ENCODE measurements around the gene SBSN.

Gene SBSN

GRCh38 chr19:35543280-35544109 is 15.4 kb upstream of the SBSN start:
- Histone ChIP-seq H3K27ac (ENCODE audit: low read depth, low read length) (no peak overlapping the region), H3K36me3 (ENCODE audit: control insufficient read depth, insufficient read depth, low read length) (peaks cover 54% of the 10 kb centered on the region), H3K4me3 (ENCODE audit: low read depth, low read length) (no peak overlapping the region), H3K27me3 (ENCODE audit: control insufficient read depth, insufficient read depth, low read length) (no peaks in the 10 kb centered on the region), H3K4me1 (ENCODE audit: control insufficient read depth, insufficient read depth, low read length) (peaks cover 13% of the 10 kb centered on the region; the same call in 1 of the 2 replicates), H3K9me3 (ENCODE audit: control insufficient read depth, insufficient read depth, low read length) (no peaks in the 10 kb centered on the region), H3K9ac (ENCODE audit: low read depth, low read length) (no peak overlapping the region)

- Histone ChIP-seq H3K36me3 (ENCODE audit: control insufficient read depth, insufficient read depth, low read length) (peaks cover 43% of the 10 kb centered on the region), H3K9me3 (ENCODE audit: control insufficient read depth, insufficient read depth, low read length) (no peaks in the 10 kb centered on the region), H3K4me1 (ENCODE audit: control insufficient read depth, insufficient read depth, low read length) (peaks cover 13% of the 10 kb centered on the region; the same call in 1 of the 2 replicates), H3K27ac (ENCODE audit: low read depth, low read length) (no peak overlapping the region), H3K27me3 (ENCODE audit: control insufficient read depth, insufficient read depth, low read length) (no peaks in the 10 kb centered on the region), H3K9ac (ENCODE audit: low read depth, low read length) (no peak overlapping the region), H3K4me3 (ENCODE audit: low read depth, low read length) (no peak overlapping the region)
These were observed 14.1 kb upstream of the SBSN start for GRCh38 chr19:35542209-35542608.

GRCh38 chr19:35540356-35540927 is 12.3 kb upstream of the SBSN start:
- Histone ChIP-seq H3K27me3 (ENCODE audit: control insufficient read depth, insufficient read depth, low read length) (no peaks in the 10 kb centered on the region), H3K36me3 (ENCODE audit: control insufficient read depth, insufficient read depth, low read length) (peaks cover 34% of the 10 kb centered on the region), H3K9ac (ENCODE audit: low read depth, low read length) (no peak overlapping the region), H3K4me3 (ENCODE audit: low read depth, low read length) (no peak overlapping the region), H3K4me1 (ENCODE audit: control insufficient read depth, insufficient read depth, low read length) (peaks cover 13% of the 10 kb centered on the region), H3K27ac (ENCODE audit: low read depth, low read length) (no peak overlapping the region), H3K9me3 (ENCODE audit: control insufficient read depth, insufficient read depth, low read length) (no peaks in the 10 kb centered on the region)

GRCh38 chr19:35539850-35540249 is 11.7 kb upstream of the SBSN start:
- Histone ChIP-seq H3K4me3 (ENCODE audit: low read depth, low read length) (no peak overlapping the region), H3K9ac (ENCODE audit: low read depth, low read length) (no peak overlapping the region), H3K4me1 (ENCODE audit: control insufficient read depth, insufficient read depth, low read length) (peaks cover 13% of the 10 kb centered on the region), H3K36me3 (ENCODE audit: control insufficient read depth, insufficient read depth, low read length) (peaks cover 34% of the 10 kb centered on the region), H3K9me3 (ENCODE audit: control insufficient read depth, insufficient read depth, low read length) (no peaks in the 10 kb centered on the region), H3K27ac (ENCODE audit: low read depth, low read length) (no peak overlapping the region), H3K27me3 (ENCODE audit: control insufficient read depth, insufficient read depth, low read length) (no peaks in the 10 kb centered on the region)

GRCh38 chr19:35539314-35539713 is 11.2 kb upstream of the SBSN start:
- Histone ChIP-seq H3K4me1 (ENCODE audit: control insufficient read depth, insufficient read depth, low read length) (peaks cover 10% of the 10 kb centered on the region), H3K4me3 (ENCODE audit: low read depth, low read length) (no peak overlapping the region), H3K36me3 (ENCODE audit: control insufficient read depth, insufficient read depth, low read length) (peaks cover 34% of the 10 kb centered on the region), H3K9me3 (ENCODE audit: control insufficient read depth, insufficient read depth, low read length) (no peaks in the 10 kb centered on the region), H3K27me3 (ENCODE audit: control insufficient read depth, insufficient read depth, low read length) (no peaks in the 10 kb centered on the region), H3K27ac (ENCODE audit: low read depth, low read length) (peak overlapping the region; percentile 12), H3K9ac (ENCODE audit: low read depth, low read length) (no peak overlapping the region)

GRCh38 chr19:35534803-35535480 is 6.8 kb upstream of the SBSN start:
- H3K4me1 ChIP-seq (ENCODE audit: control insufficient read depth, insufficient read depth, low read length) = peaks cover 9% of the 10 kb centered on the region
- no peak overlapping the region for H3K4me3 ChIP-seq (ENCODE audit: low read depth, low read length)
- no peak overlapping the region for H3K27ac ChIP-seq (ENCODE audit: low read depth, low read length)
- H3K9me3 ChIP-seq (ENCODE audit: control insufficient read depth, insufficient read depth, low read length) = no peaks in the 10 kb centered on the region
- H3K36me3 ChIP-seq (ENCODE audit: control insufficient read depth, insufficient read depth, low read length) = no peaks in the 10 kb centered on the region
- H3K9ac ChIP-seq (ENCODE audit: low read depth, low read length) = no peak overlapping the region
- no peaks in the 10 kb centered on the region for H3K27me3 ChIP-seq (ENCODE audit: control insufficient read depth, insufficient read depth, low read length)

GRCh38 chr19:35533822-35534392 is 5.8 kb upstream of the SBSN start:
- peaks cover 9% of the 10 kb centered on the region for H3K4me1 ChIP-seq (ENCODE audit: control insufficient read depth, insufficient read depth, low read length)
- H3K9me3 ChIP-seq (ENCODE audit: control insufficient read depth, insufficient read depth, low read length) = no peaks in the 10 kb centered on the region
- no peaks in the 10 kb centered on the region for H3K36me3 ChIP-seq (ENCODE audit: control insufficient read depth, insufficient read depth, low read length)
- no peaks in the 10 kb centered on the region; the same call in 1 of the 2 replicates for H3K27me3 ChIP-seq (ENCODE audit: control insufficient read depth, insufficient read depth, low read length)
- no peak overlapping the region for H3K4me3 ChIP-seq (ENCODE audit: low read depth, low read length)
- H3K9ac ChIP-seq (ENCODE audit: low read depth, low read length) = no peak overlapping the region
- H3K27ac ChIP-seq (ENCODE audit: low read depth, low read length) = no peak overlapping the region

GRCh38 chr19:35533201-35533821 is 5.2 kb upstream of the SBSN start, which contains the start of gene GAPDHS:
TSS of gene GAPDHS (plus strand) at chr19:35533456. CDS start at chr19:35533528, 72 bp downstream.
- no peaks in the 10 kb centered on the region for H3K9me3 ChIP-seq (ENCODE audit: control insufficient read depth, insufficient read depth, low read length)
- no peak within 1 kb of the TSS for H3K9ac ChIP-seq (ENCODE audit: low read depth, low read length)
- H3K27me3 ChIP-seq (ENCODE audit: control insufficient read depth, insufficient read depth, low read length) = peaks cover 3% of the 10 kb centered on the region; the same call in 1 of the 2 replicates
- no peak within 1 kb of the TSS for H3K27ac ChIP-seq (ENCODE audit: low read depth, low read length)
- peaks cover 9% of the 10 kb centered on the region for H3K4me1 ChIP-seq (ENCODE audit: control insufficient read depth, insufficient read depth, low read length)
- no peak within 1 kb of the TSS for H3K4me3 ChIP-seq (ENCODE audit: low read depth, low read length)
- no peaks in the 10 kb centered on the region for H3K36me3 ChIP-seq (ENCODE audit: control insufficient read depth, insufficient read depth, low read length)

GRCh38 chr19:35531291-35531690 is 3.2 kb upstream of the SBSN start:
- peaks cover 7% of the 10 kb centered on the region; the same call in 1 of the 2 replicates for H3K27me3 ChIP-seq (ENCODE audit: control insufficient read depth, insufficient read depth, low read length)
- peaks cover 3% of the 10 kb centered on the region for H3K4me1 ChIP-seq (ENCODE audit: control insufficient read depth, insufficient read depth, low read length)
- H3K4me3 ChIP-seq (ENCODE audit: low read depth, low read length) = no peak overlapping the region
- H3K36me3 ChIP-seq (ENCODE audit: control insufficient read depth, insufficient read depth, low read length) = no peaks in the 10 kb centered on the region
- no peaks in the 10 kb centered on the region for H3K9me3 ChIP-seq (ENCODE audit: control insufficient read depth, insufficient read depth, low read length)
- H3K27ac ChIP-seq (ENCODE audit: low read depth, low read length) = no peak overlapping the region
- no peak overlapping the region for H3K9ac ChIP-seq (ENCODE audit: low read depth, low read length)
